GM19035 (cell line): ENCODE data around the gene GPD2.
A peak's percentile ranks its signal among the peaks of the same experiment; 100 is the strongest.

ENCODE experiments used
- ATAC-seq: cut with Tn5 transposase; IDR thresholded peaks from one replicate; pipeline ENCODE4 v1.9.1; 2021; ENCODE audit not compliant: unreplicated experiment

The GPD2 gene

GRCh38 chr2:156435396-156435717 is 822 bp upstream of the GPD2 start:
- ATAC-seq = no peak

DNA sequence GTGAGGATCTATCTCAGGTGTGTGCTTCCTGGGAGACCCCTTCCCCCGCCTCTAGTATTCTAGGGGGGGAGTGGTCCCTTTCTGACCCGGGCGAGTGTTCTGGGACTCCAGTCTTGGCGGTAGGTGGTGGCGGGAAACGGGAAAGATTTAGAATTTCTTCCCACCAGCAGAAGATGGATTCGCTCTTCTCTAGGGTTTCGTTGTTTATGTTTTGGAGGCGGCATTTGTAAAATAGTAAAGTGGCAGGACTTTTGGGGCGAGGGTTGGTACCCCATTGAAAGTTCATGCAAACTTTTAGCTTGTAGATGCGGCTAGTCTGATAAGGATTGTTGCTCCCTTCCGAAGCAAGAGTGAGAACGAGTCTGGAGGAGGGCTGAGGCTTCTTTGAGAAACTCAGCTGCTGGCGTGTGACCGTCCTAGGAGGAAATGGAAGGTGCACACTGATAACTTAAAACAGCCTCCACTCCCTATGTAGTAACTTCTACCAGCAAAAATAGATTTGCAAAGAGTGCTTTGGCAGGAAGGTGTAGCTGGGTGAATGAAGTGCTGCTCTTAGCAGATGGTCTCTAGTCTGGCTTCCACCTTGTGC is 412 bp downstream of the GPD2 start:
- ATAC-seq = peak; percentile 42

- ATAC-seq = peak; percentile 26
These were observed 1.2 kb downstream of the GPD2 start for GRCh38 chr2:156437272-156437930.

- ATAC-seq = no peak
These were observed 1.8 kb downstream of the GPD2 start for GRCh38 chr2:156437931-156438410.

- ATAC-seq = no peak
These were observed 6.9 kb downstream of the GPD2 start for GRCh38 chr2:156443089-156443488.

GRCh38 chr2:156445296-156446220 is 9.4 kb downstream of the GPD2 start:
- ATAC-seq = peak; percentile 67

GRCh38 chr2:156447761-156448160 is 11.6 kb downstream of the GPD2 start:
- no peak for ATAC-seq

GRCh38 chr2:156448766-156449165 is 12.6 kb downstream of the GPD2 start:
- no peak for ATAC-seq

DNA sequence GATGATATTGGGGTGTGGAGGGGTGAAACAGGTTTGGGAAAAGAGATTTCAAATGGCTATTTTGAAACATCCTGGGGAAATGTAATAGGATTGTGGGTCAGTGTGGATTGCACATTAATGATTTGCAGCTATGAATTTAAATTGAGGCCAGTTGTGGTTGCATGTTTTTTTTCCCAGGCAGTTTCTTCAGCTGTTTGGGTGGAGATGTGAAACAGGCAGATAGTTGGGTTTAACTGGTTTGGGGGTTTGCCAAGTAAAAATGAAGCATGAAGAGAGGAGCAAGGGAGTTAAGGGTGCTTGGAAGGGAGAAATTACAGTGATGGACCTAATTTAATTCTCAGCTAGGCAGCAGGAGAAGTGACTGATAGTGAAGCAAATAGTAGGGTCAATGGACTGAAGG is 16.8 kb downstream of the GPD2 start:
- no peak for ATAC-seq

- no peak for ATAC-seq
These were observed 19.3 kb downstream of the GPD2 start for GRCh38 chr2:156455361-156455975.

DNA sequence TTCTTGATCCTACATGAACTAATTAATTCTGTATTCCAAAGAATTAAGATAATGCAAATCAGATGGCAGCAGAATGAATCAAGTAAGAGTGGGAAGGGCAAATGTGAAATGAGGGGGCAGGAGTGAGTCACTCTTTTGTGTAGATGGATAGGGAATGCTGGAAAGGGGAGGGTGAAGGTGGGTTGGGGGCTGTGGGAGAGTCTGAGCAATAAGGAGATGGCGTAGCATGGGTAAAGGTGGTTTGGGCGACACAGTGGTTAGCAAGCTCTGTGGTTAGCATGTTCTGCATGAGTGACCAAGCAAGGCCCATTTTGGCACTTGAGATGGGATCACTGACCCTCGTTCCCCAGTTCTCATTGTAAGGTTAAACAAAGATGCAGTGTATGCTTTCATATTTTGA is 20.4 kb downstream of the GPD2 start:
- ATAC-seq = peak; percentile 60

DNA sequence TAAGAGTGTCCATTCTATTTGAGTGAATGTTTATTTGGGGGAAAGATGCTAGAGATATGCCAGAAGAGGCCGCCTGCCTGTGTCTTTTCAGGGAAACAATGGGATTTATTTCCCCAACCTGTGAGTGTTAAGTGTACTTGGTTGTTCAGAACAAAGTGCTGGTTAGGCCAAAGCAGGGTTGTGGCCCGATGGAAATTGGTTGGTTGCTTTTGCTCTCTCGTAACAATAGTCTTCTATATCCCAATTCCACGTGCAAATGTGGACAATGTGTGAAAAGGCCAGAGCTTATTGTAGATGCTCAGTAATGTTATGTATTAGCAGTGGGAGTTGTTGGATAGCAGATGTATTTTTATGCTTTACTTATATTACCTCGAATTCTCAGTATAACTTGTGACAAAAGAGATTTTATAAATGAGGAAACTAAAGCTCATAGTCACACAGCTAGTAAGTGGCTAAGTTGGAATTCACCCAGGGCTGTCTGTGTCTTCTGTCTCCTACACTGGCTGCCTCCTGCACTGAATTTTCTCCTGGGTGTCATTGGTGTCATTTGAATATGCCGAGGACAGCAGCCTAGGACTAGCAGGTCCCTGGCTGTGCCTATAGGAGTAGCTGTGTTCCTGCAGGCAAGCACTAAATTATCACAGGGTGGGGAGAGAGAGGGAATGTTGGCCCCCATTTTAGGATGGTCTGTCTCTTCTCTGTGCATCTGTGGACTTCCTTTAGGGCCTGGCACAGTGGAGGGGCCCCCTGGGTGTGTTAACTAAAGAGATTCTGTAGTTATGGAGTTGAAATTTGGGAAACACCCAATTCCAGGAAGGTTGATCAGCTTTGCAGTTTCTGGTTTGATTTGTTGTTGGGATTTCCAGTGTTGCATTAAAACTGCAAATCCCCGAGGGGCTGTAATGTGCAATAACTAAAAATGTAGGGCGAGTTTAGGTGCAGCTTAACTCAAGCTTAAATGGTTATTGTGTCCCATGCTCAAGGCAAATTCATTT is 21.6 kb downstream of the GPD2 start:
- no peak for ATAC-seq

GRCh38 chr2:156459720-156460119 is 23.5 kb downstream of the GPD2 start:
- no peak for ATAC-seq

DNA sequence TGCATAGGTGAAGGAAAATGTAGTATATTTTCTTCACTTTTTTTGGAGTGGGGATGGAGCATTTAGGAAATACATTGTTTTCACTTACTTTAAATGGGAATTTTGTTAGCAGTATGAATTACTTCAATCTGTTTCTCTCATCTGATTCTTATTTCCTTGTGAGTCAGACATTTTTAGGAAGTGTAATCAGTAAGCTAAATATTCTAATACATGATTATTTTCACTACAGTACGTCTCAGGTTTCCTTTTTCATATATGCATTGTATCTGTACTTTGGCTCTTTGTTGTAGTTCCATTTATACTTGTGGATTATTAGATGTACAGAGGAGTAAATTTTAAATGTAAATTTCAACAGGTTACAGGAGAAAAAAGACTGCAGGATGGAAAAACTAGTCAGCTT is 27.9 kb downstream of the GPD2 start:
- ATAC-seq = no peak

DNA sequence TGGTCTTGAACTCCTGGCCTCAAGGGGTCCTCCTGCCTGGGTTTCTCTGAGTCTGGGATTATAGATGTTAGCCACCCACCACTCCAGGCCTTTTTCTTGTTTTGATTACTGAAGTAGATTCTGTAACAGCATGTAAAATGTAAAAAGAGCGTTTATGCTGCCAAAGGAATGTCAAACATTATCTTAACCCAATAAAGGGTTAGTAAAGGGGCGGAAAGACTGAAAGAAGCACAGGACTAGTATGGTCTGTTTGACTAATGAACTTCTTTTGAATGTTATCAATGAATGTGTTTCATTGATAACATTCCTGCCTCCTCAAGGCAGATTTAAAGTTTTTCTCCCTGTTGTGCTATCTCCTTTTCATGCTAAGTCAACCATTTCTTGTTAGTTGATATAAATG is 29.4 kb downstream of the GPD2 start:
- no peak for ATAC-seq

- ATAC-seq = no peak
These were observed 30.7 kb downstream of the GPD2 start for GRCh38 chr2:156466739-156467405.

DNA sequence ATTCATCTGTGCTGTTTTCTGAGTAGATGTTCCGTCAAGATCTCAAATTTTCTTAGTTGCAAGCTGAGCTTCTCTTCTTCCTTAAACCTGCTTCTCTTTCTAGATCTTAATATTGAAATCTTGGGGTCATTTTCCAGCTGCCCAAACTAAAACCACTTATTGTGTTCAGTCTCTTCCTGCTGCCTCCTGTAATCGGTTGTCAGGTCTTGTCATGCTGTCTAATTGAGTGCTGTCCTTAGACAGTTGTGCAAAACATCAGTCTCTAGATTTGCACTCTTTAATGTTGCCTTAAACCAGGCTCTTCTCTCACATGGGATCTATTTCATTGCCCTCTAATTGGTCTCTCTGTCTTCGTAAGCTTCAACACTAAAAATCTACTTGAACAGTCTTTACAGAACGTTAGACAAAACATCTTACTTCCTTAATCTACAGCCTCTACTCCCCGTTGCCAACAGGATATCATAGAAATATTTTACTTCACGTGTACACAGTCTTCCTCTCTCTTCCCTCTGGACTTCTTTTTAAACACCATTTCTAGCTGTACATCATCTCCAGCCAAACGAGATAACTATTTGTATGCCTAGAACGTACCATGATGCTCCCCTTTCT is 34.9 kb downstream of the GPD2 start:
- ATAC-seq = no peak

GRCh38 chr2:156471762-156472161 is 35.6 kb downstream of the GPD2 start:
- no peak for ATAC-seq

DNA sequence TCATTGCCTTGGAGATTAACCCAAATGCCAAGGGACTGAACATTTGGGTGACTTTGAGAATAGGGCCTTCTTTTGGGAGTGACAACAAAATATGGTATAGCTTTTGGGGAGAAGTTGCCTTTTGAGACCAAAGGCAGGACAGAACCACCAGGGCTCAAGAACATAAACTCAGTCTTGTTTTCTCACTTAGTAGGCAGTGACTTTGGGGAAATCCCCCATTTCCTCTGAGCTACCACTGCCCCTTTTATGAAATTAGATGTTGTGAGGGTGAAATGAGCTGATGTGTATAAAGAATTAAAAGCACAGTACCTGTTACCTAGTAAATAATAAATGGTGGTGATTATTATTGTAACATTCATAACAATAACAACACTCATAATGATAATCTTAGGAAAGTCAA is 36.5 kb downstream of the GPD2 start:
- ATAC-seq = peak; percentile 58
